Trophoblast cell (in vitro differentiated cells and primary cell): ENCODE measurements around the gene ACOT7.
"Not testable (repeated sequence)": the region's sequence is repeated elsewhere in the genome, so short reads cannot be mapped to it uniquely, and the experiment has no call there.

Source experiments
- DNase-seq, 2 donors: peaks; one replicate each; pipeline ENCODE4 v3.0.0-alpha.2; 2016
- H2AFZ ChIP-seq: 2 replicates; pipeline ENCODE4 v1.6.1; 2013; ENCODE audit warnings: low read length, moderate library complexity, mild to moderate bottlenecking; ENCODE audit not compliant: insufficient read depth, poor library complexity
- H2AK5ac ChIP-seq: 2 replicates; pipeline ENCODE4 v1.6.1; 2013; ENCODE audit warnings: mild to moderate bottlenecking, low read length
- H2BK120ac ChIP-seq: 2 replicates; pipeline ENCODE4 v1.6.1; 2013; ENCODE audit warnings: low read length, mild to moderate bottlenecking, moderate library complexity; ENCODE audit not compliant: insufficient read depth, poor library complexity
- H2BK12ac ChIP-seq: 2 replicates; pipeline ENCODE4 v1.6.1; 2013; ENCODE audit warnings: mild to moderate bottlenecking, low read length, moderate library complexity
- H2BK5ac ChIP-seq: 2 replicates; pipeline ENCODE4 v1.6.1; 2013; ENCODE audit warnings: low read length, low read depth, moderate library complexity, mild to moderate bottlenecking; ENCODE audit not compliant: poor library complexity
- H3K14ac ChIP-seq: 2 replicates; pipeline ENCODE4 v1.6.1; 2013; ENCODE audit warnings: mild to moderate bottlenecking, low read length
- H3K18ac ChIP-seq: 2 replicates; pipeline ENCODE4 v1.6.1; 2013; ENCODE audit warnings: mild to moderate bottlenecking, low read length
- H3K23ac ChIP-seq: 2 replicates; pipeline ENCODE4 v1.6.1; 2013; ENCODE audit warnings: low read length
- H3K27ac ChIP-seq: 2 replicates; pipeline ENCODE4 v1.5.1; 2013; ENCODE audit warnings: low read depth, mild to moderate bottlenecking, inconsistent platforms, low read length, moderate library complexity
- H3K27me3 ChIP-seq: 2 replicates; pipeline ENCODE4 v1.6.1; 2013; ENCODE audit warnings: inconsistent platforms, mild to moderate bottlenecking, low read length, moderate library complexity; ENCODE audit not compliant: insufficient read depth
- H3K36me3 ChIP-seq, 2 experiments: 1 replicate in 1 of 2; 2 replicates in 1 of 2; pipeline ENCODE4 v1.6.1; 2013; ENCODE audit warnings: low read length in 2 of 2, mild to moderate bottlenecking in 2 of 2, moderate library complexity in 1 of 2; ENCODE audit not compliant: insufficient read depth in 2 of 2, control insufficient read depth in 1 of 2
- H3K4ac ChIP-seq: 2 replicates; pipeline ENCODE4 v1.6.1; 2013; ENCODE audit warnings: low read depth, mild to moderate bottlenecking, low read length, moderate library complexity
- H3K4me1 ChIP-seq, 2 experiments: 1 replicate in 1 of 2; 2 replicates in 1 of 2; pipeline ENCODE4 v1.6.1; 2013; ENCODE audit warnings: low read length in 2 of 2, mild to moderate bottlenecking in 2 of 2, moderate library complexity in 1 of 2; ENCODE audit not compliant: insufficient read depth in 2 of 2, control insufficient read depth in 1 of 2
- H3K4me2 ChIP-seq: 2 replicates; pipeline ENCODE4 v1.6.1; 2013; ENCODE audit warnings: inconsistent platforms, mild to moderate bottlenecking, low read length, moderate library complexity
- H3K4me3 ChIP-seq: 2 replicates; pipeline ENCODE4 v1.5.1; 2013; ENCODE audit warnings: mild to moderate bottlenecking, low read depth, low read length, inconsistent platforms
- H3K79me1 ChIP-seq: one replicate; pipeline ENCODE4 v1.6.1; 2013; ENCODE audit warnings: low read length
- H3K79me2 ChIP-seq: 2 replicates; pipeline ENCODE4 v1.6.1; 2013; ENCODE audit warnings: low read length, mild to moderate bottlenecking; ENCODE audit not compliant: control insufficient read depth, insufficient read depth, poor library complexity
- H3K9ac ChIP-seq: 2 replicates; pipeline ENCODE4 v1.6.1; 2013; ENCODE audit warnings: mild to moderate bottlenecking, low read length
- H3K9me3 ChIP-seq: 2 replicates; pipeline ENCODE4 v1.6.1; 2013; ENCODE audit warnings: low read depth, mild to moderate bottlenecking, control low read depth, inconsistent platforms, low read length; ENCODE audit not compliant: insufficient read depth
- H4K12ac ChIP-seq: 2 replicates; pipeline ENCODE4 v1.6.1; 2013; ENCODE audit warnings: low read depth, mild to moderate bottlenecking, low read length, moderate library complexity
- H4K8ac ChIP-seq: 2 replicates; pipeline ENCODE4 v1.6.1; 2013; ENCODE audit warnings: low read depth, mild to moderate bottlenecking, low read length, moderate library complexity
- H4K91ac ChIP-seq: one replicate; pipeline ENCODE4 v1.6.1; 2013; ENCODE audit warnings: low read depth, mild to moderate bottlenecking, low read length, moderate library complexity
- WGBS: extraction: QIAGEN DNeasy Blood & Tissue Kit; methylation state at CpG from one replicate; pipeline ENCODE4 v1.1.7; 2013; ENCODE audit warnings: missing lambda C conversion rate; ENCODE audit not compliant: insufficient read length, insufficient coverage; ENCODE audit errors: extremely low coverage; 5-methylcytosine and 5-hydroxymethylcytosine counted together

ACOT7 gene

GRCh38 chr1:6434186-6434585 is 40.6 kb upstream of the ACOT7 start:
- Histone ChIP-seq H4K91ac (no peak overlapping the region), H3K27me3 (no peaks in the 10 kb centered on the region), H2BK12ac (no peak overlapping the region), H3K27ac (no peak overlapping the region), H4K8ac (no peak overlapping the region), H4K12ac (no peak overlapping the region), H3K18ac (no peak overlapping the region), H3K14ac (no peak overlapping the region), H3K79me2 (no peaks in the 10 kb centered on the region), H2BK5ac (no peak overlapping the region), H3K23ac (no peak overlapping the region), H3K9me3 (no peaks in the 10 kb centered on the region), H3K4ac (no peak overlapping the region), H3K9ac (no peak overlapping the region), H3K4me2 (no peak overlapping the region), H3K79me1 (no peaks in the 10 kb centered on the region), H3K4me3 (no peak overlapping the region), H3K36me3 (no peaks in the 10 kb centered on the region), H2BK120ac (no peak overlapping the region), H3K4me1 (peaks cover 6 to 8% of the 10 kb centered on the region in 2 experiments), H2AK5ac (no peak overlapping the region), H2AFZ (no peak overlapping the region)
- DNase-seq: no peak
- no CpG with 5 or more reads among the region's 5 CpGs for WGBS

GRCh38 chr1:6431645-6432579 is 38.3 kb upstream of the ACOT7 start:
- not testable (repeated sequence) for H4K8ac ChIP-seq, H2BK5ac ChIP-seq, H3K9ac ChIP-seq, H3K27ac ChIP-seq, H2AK5ac ChIP-seq, H3K79me2 ChIP-seq, H2BK12ac ChIP-seq, H3K23ac ChIP-seq, H3K9me3 ChIP-seq, H3K14ac ChIP-seq, H3K4me2 ChIP-seq, H2AFZ ChIP-seq, H3K4me3 ChIP-seq, H3K4me1 ChIP-seq, H2BK120ac ChIP-seq, H3K27me3 ChIP-seq, H4K12ac ChIP-seq, H3K79me1 ChIP-seq, H3K4ac ChIP-seq, H4K91ac ChIP-seq, H3K18ac ChIP-seq, DNase-seq, H3K36me3 ChIP-seq
- WGBS: no CpG with 5 or more reads among the region's 13 CpGs

GRCh38 chr1:6429660-6430411 is 36.3 kb upstream of the ACOT7 start:
- not testable (repeated sequence) for H3K79me2 ChIP-seq, H2BK120ac ChIP-seq, H3K4ac ChIP-seq, H3K27ac ChIP-seq, H4K12ac ChIP-seq, H2BK12ac ChIP-seq, H4K91ac ChIP-seq, H3K36me3 ChIP-seq, H2AFZ ChIP-seq, H3K14ac ChIP-seq, H4K8ac ChIP-seq, H3K4me2 ChIP-seq, H3K4me1 ChIP-seq, H3K23ac ChIP-seq, H3K79me1 ChIP-seq, H3K9ac ChIP-seq, H3K9me3 ChIP-seq, H3K18ac ChIP-seq, H3K4me3 ChIP-seq, H2BK5ac ChIP-seq, H2AK5ac ChIP-seq, DNase-seq
- peaks cover 14% of the 10 kb centered on the region for H3K27me3 ChIP-seq
- WGBS: no CpG with 5 or more reads among the region's 19 CpGs

- H3K18ac ChIP-seq, H4K12ac ChIP-seq, H2BK120ac ChIP-seq, H2AFZ ChIP-seq, H3K9ac ChIP-seq, H2BK5ac ChIP-seq, H3K14ac ChIP-seq, H3K27ac ChIP-seq, H3K4me1 ChIP-seq, H4K91ac ChIP-seq, H3K9me3 ChIP-seq, H3K79me1 ChIP-seq, H3K23ac ChIP-seq, DNase-seq, H3K4me2 ChIP-seq, H3K4ac ChIP-seq, H4K8ac ChIP-seq, H3K4me3 ChIP-seq, H3K79me2 ChIP-seq, H2BK12ac ChIP-seq, H3K36me3 ChIP-seq, H2AK5ac ChIP-seq: not testable (repeated sequence)
- peaks cover 26% of the 10 kb centered on the region for H3K27me3 ChIP-seq
- no CpG with 5 or more reads among the region's 6 CpGs for WGBS
Observed at GRCh38 chr1:6428453-6428852, 34.9 kb upstream of the ACOT7 start.
